ENCODE results near the gene GAS1. TPM values are rescaled to one million over a fixed set of nuclear protein-coding genes. Genes with fewer than 3 reads are reported as not detected.

GAS1 gene
- total and polyA plus RNA-seq, 2 experiments from 2014 or later, result 12.9 to 22.6 TPM

- Histone ChIP-seq H3K36me3 (no peaks in the 10 kb centered on the region), H3K4me1 (ENCODE audit: low read depth) (peaks cover 7% of the 10 kb centered on the region), H3K27ac (no peak overlapping the region), H3K9me3 (ENCODE audit: low read depth) (no peaks in the 10 kb centered on the region), H3K4me3 (no peak overlapping the region), H3K27me3 (peaks cover 29% of the 10 kb centered on the region)
- TF ChIP-seq, protein P1, sequence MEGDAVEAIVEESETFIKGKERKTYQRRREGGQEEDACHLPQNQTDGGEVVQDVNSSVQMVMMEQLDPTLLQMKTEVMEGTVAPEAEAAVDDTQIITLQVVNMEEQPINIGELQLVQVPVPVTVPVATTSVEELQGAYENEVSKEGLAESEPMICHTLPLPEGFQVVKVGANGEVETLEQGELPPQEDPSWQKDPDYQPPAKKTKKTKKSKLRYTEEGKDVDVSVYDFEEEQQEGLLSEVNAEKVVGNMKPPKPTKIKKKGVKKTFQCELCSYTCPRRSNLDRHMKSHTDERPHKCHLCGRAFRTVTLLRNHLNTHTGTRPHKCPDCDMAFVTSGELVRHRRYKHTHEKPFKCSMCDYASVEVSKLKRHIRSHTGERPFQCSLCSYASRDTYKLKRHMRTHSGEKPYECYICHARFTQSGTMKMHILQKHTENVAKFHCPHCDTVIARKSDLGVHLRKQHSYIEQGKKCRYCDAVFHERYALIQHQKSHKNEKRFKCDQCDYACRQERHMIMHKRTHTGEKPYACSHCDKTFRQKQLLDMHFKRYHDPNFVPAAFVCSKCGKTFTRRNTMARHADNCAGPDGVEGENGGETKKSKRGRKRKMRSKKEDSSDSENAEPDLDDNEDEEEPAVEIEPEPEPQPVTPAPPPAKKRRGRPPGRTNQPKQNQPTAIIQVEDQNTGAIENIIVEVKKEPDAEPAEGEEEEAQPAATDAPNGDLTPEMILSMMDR (IDR thresholded peaks at IDR 0.05; ENCODE audit: low read depth, low read length), result no peak
- DNase-seq (ENCODE audit: low read depth in 1 of 2, low spot score in 1 of 2), result no peak
These were observed 45.8 kb downstream of the GAS1 start for GRCh38 chr9:86901511-86901910.
